UCSD-AML1 (cell line): ENCODE results near the gene SEMA4D.
A peak's percentile ranks its signal among the peaks of the same experiment; 100 is the strongest.
"Not testable (repeated sequence)": the region's sequence is repeated elsewhere in the genome, so short reads cannot be mapped to it uniquely, and the experiment has no call there.

Experiments
- DNase-seq: peaks from one replicate; lab custom pipeline; 2025; ENCODE audit not compliant: unreplicated experiment; lab: John Stamatoyannopoulos, UW

The SEMA4D gene

GRCh38 chr9:89483592-89484474, 14.1 kb downstream of the SEMA4D start:
- DNase-seq, result no peak

GRCh38 chr9:89482901-89483361, 15.0 kb downstream of the SEMA4D start:
- DNase-seq, result no peak

GRCh38 chr9:89482056-89482851, 15.7 kb downstream of the SEMA4D start:
- no peak for DNase-seq

- DNase-seq, result no peak
These were observed 16.4 kb downstream of the SEMA4D start for GRCh38 chr9:89481538-89481915.

- no peak for DNase-seq
These were observed 16.9 kb downstream of the SEMA4D start for GRCh38 chr9:89480825-89481537.

GRCh38 chr9:89480372-89480771, 17.5 kb downstream of the SEMA4D start:
- DNase-seq, result not testable (repeated sequence)

- DNase-seq, result not testable (repeated sequence)
These were observed 18.3 kb downstream of the SEMA4D start for GRCh38 chr9:89479669-89480011.

- no peak for DNase-seq
These were observed 18.9 kb downstream of the SEMA4D start for GRCh38 chr9:89478821-89479668.

- peak; percentile 81 for DNase-seq
These were observed 19.9 kb downstream of the SEMA4D start for GRCh38 chr9:89477811-89478630.

- no peak for DNase-seq
These were observed 20.5 kb downstream of the SEMA4D start for GRCh38 chr9:89477384-89477783.

- no peak for DNase-seq
These were observed 21.4 kb downstream of the SEMA4D start for GRCh38 chr9:89476546-89476945.

- no peak for DNase-seq
These were observed 21.9 kb downstream of the SEMA4D start for GRCh38 chr9:89475891-89476440.

GRCh38 chr9:89474939-89475338, 23.0 kb downstream of the SEMA4D start:
- DNase-seq, result no peak

GRCh38 chr9:89473762-89474469, 24.0 kb downstream of the SEMA4D start:
- DNase-seq, result no peak

GRCh38 chr9:89471796-89472320, 26.1 kb downstream of the SEMA4D start:
- not testable (repeated sequence) for DNase-seq

- no peak for DNase-seq
These were observed 26.5 kb downstream of the SEMA4D start for GRCh38 chr9:89471390-89471789.

GRCh38 chr9:89470224-89470839, 27.6 kb downstream of the SEMA4D start:
- DNase-seq, result no peak

- DNase-seq, result no peak
These were observed 28.9 kb downstream of the SEMA4D start for GRCh38 chr9:89469003-89469402.
